Panc1 (cell line): ENCODE measurements around the gene TRIM14.

Source experiments
- POLR2AphosphoS5 ChIP-seq: IDR thresholded peaks from 2 replicates; pipeline ENCODE4 v1.6.1; 2012; ENCODE audit warnings: mild to moderate bottlenecking, low read depth, low read length, moderate library complexity
- SIN3A ChIP-seq: IDR thresholded peaks from 2 replicates; pipeline ENCODE4 v1.6.1; 2012; ENCODE audit warnings: low read depth, mild to moderate bottlenecking, low read length, moderate library complexity, borderline replicate concordance; ENCODE audit not compliant: insufficient read depth
- TCF7L2 ChIP-seq: IDR thresholded peaks from 2 replicates; pipeline ENCODE4 v1.6.1; 2011; ENCODE audit warnings: mild to moderate bottlenecking, low read depth, low read length, inconsistent platforms
- TF ChIP-seq, protein P1 (sequence below), 2 experiments: IDR thresholded peaks; 2 replicates each; pipeline ENCODE4 v1.6.1; 2011 to 2012; ENCODE audit warnings: low read depth in 2 of 2, control low read depth in 1 of 2, low read length in 1 of 2, mild to moderate bottlenecking in 1 of 2, moderate library complexity in 1 of 2; ENCODE audit not compliant: insufficient read depth in 1 of 2
- TF ChIP-seq, protein P2 (sequence below): fragments of 450-650 bp; IDR thresholded peaks from 2 replicates; pipeline ENCODE4 v1.5.1; 2017; ENCODE audit warnings: mild to moderate bottlenecking

DNA sequence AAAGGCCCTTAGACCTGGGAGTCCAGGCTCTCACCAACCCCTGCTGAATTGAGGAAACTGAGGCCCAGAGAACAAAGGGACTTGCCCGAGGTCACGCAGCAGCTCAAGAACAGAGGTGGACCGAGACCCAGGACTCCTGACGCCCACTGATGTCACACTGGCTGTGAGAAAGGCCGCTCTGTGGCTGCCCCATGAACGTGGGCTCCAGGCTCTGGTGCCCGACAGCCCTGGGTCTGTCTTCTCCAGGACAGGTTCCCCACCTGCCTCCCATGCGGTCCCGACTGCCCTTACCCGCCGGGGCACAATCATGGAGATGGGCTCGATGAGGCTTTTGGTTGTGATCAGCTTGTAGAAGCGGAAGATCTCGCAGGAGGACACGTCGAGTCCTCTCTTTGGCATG lies 9.3 kb upstream of the TRIM14 start:
- TF ChIP-seq, protein P1, sequence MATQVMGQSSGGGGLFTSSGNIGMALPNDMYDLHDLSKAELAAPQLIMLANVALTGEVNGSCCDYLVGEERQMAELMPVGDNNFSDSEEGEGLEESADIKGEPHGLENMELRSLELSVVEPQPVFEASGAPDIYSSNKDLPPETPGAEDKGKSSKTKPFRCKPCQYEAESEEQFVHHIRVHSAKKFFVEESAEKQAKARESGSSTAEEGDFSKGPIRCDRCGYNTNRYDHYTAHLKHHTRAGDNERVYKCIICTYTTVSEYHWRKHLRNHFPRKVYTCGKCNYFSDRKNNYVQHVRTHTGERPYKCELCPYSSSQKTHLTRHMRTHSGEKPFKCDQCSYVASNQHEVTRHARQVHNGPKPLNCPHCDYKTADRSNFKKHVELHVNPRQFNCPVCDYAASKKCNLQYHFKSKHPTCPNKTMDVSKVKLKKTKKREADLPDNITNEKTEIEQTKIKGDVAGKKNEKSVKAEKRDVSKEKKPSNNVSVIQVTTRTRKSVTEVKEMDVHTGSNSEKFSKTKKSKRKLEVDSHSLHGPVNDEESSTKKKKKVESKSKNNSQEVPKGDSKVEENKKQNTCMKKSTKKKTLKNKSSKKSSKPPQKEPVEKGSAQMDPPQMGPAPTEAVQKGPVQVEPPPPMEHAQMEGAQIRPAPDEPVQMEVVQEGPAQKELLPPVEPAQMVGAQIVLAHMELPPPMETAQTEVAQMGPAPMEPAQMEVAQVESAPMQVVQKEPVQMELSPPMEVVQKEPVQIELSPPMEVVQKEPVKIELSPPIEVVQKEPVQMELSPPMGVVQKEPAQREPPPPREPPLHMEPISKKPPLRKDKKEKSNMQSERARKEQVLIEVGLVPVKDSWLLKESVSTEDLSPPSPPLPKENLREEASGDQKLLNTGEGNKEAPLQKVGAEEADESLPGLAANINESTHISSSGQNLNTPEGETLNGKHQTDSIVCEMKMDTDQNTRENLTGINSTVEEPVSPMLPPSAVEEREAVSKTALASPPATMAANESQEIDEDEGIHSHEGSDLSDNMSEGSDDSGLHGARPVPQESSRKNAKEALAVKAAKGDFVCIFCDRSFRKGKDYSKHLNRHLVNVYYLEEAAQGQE (IDR thresholded peaks at IDR 0.05; ENCODE audit: insufficient read depth in 1 of 2, low read depth in 2 of 2, low read length in 1 of 2), result no peak
- TF ChIP-seq, protein P2, sequence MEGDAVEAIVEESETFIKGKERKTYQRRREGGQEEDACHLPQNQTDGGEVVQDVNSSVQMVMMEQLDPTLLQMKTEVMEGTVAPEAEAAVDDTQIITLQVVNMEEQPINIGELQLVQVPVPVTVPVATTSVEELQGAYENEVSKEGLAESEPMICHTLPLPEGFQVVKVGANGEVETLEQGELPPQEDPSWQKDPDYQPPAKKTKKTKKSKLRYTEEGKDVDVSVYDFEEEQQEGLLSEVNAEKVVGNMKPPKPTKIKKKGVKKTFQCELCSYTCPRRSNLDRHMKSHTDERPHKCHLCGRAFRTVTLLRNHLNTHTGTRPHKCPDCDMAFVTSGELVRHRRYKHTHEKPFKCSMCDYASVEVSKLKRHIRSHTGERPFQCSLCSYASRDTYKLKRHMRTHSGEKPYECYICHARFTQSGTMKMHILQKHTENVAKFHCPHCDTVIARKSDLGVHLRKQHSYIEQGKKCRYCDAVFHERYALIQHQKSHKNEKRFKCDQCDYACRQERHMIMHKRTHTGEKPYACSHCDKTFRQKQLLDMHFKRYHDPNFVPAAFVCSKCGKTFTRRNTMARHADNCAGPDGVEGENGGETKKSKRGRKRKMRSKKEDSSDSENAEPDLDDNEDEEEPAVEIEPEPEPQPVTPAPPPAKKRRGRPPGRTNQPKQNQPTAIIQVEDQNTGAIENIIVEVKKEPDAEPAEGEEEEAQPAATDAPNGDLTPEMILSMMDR, result no peak
- TF ChIP-seq POLR2AphosphoS5, result no peak
- no peak for TF ChIP-seq TCF7L2
- TF ChIP-seq SIN3A, result no peak
